OCI-LY3 (cell line): Measurements from ENCODE around the gene IPPK.

ENCODE experiments used
- EZH2phosphoT487 ChIP-seq: fragments of 200-600 bp; shearing (Covaris generic); IDR thresholded peaks from 2 replicates; pipeline ENCODE4 v1.6.1; 2018; ENCODE audit warnings: antibody characterized with exemption, mixed run types, low read depth
- TF ChIP-seq, protein P1 (sequence below): fragments of 200-600, 300-600 bp; sonication (generic); IDR thresholded peaks from 2 replicates; pipeline ENCODE4 v1.5.1; 2014; ENCODE audit warnings: antibody characterized with exemption, low read length, low read depth

DNA sequence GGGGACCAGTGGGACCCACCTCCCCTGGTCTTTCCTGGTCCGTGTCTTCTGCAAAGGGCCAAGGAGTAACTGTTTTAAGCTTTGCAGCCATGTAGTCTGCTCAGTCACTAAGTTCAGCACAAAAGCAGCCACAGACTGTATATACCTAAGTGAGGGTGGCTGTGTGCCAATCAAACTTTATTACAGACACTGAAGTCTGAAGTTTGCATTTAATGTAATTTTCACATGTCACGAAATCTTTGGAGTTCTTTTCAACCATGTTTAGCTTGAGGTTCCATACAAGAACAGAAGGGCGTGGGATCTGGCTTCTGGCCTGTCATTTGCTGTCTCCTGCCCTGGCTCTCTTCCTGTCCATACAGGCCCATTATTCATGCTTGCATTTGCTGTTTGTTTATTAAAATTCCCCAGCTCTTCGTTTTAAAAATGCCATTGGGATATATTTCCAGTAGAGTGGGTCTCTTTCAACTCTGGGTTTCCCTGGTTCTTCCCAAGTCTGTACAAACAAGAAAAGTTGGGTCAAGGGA lies 69.9 kb downstream of the IPPK start:
- TF ChIP-seq, protein P1, sequence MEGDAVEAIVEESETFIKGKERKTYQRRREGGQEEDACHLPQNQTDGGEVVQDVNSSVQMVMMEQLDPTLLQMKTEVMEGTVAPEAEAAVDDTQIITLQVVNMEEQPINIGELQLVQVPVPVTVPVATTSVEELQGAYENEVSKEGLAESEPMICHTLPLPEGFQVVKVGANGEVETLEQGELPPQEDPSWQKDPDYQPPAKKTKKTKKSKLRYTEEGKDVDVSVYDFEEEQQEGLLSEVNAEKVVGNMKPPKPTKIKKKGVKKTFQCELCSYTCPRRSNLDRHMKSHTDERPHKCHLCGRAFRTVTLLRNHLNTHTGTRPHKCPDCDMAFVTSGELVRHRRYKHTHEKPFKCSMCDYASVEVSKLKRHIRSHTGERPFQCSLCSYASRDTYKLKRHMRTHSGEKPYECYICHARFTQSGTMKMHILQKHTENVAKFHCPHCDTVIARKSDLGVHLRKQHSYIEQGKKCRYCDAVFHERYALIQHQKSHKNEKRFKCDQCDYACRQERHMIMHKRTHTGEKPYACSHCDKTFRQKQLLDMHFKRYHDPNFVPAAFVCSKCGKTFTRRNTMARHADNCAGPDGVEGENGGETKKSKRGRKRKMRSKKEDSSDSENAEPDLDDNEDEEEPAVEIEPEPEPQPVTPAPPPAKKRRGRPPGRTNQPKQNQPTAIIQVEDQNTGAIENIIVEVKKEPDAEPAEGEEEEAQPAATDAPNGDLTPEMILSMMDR = no peak
- TF ChIP-seq EZH2phosphoT487 = no peak
